Activated CD4-positive, alpha-beta T cell treated with anti-CD3 and anti-CD28 coated beads, Interleukin-2, amount 10 ng/mL, durations not matched to agents 24 days and 14 days (primary cell): ENCODE results near the gene DENND2A. TPM values are rescaled to one million over a fixed set of nuclear protein-coding genes. Genes with fewer than 3 reads are reported as not detected.
"Not testable (repeated sequence)": the region's sequence is repeated elsewhere in the genome, so short reads cannot be mapped to it uniquely, and the experiment has no call there.

ENCODE experiments used
- DNase-seq: peaks from one replicate; pipeline ENCODE4 v3.0.0; 2022
- H3K27ac Mint-ChIP-seq: one replicate; pipeline ENCODE4 v1.8.0; 2022; ENCODE audit warnings: mild to moderate bottlenecking, mixed read lengths
- H3K27me3 Mint-ChIP-seq: one replicate; pipeline ENCODE4 v1.8.0; 2022; ENCODE audit warnings: mixed read lengths
- H3K36me3 Mint-ChIP-seq: one replicate; pipeline ENCODE4 v1.8.0; 2022; ENCODE audit warnings: low read depth, mild to moderate bottlenecking, mixed read lengths
- H3K4me1 Mint-ChIP-seq: one replicate; pipeline ENCODE4 v1.8.0; 2021; ENCODE audit warnings: mixed read lengths
- H3K4me3 Mint-ChIP-seq: one replicate; pipeline ENCODE4 v1.8.0; 2022; ENCODE audit warnings: mild to moderate bottlenecking, moderate library complexity, mixed read lengths
- H3K9me3 Mint-ChIP-seq: one replicate; pipeline ENCODE4 v1.8.0; 2021; ENCODE audit warnings: mixed read lengths
- intact Hi-C: fragments of 100-400 bp; cut with micrococcal nuclease; formaldehyde crosslinking; loops from one replicate; pipeline ENCODE4 v1.15.1; 2023
- total RNA-seq: library from RNA; stranded (reverse); gene quantifications from 2 replicates; pipeline ENCODE4 v1.2.3, GENCODE V29; 2022

The DENND2A gene
- total RNA-seq, 1 donor from 2014 or later, result not detected

GRCh38 chr7:140625908-140626868 is 14.4 kb downstream of the DENND2A start:
- Mint-ChIP-seq H3K27me3 (peaks cover 10% of the 10 kb centered on the region), H3K4me1 (no peaks in the 10 kb centered on the region), H3K36me3 (no peaks in the 10 kb centered on the region), H3K9me3 (no peaks in the 10 kb centered on the region), H3K4me3 (no peak overlapping the region), H3K27ac (no peak overlapping the region)
- intact Hi-C loops, result no loop called here
- no peak for DNase-seq

GRCh38 chr7:140625192-140625558 is 15.4 kb downstream of the DENND2A start:
- DNase-seq, H3K4me3 Mint-ChIP-seq, intact Hi-C loops, H3K4me1 Mint-ChIP-seq, H3K36me3 Mint-ChIP-seq, H3K9me3 Mint-ChIP-seq, H3K27me3 Mint-ChIP-seq, H3K27ac Mint-ChIP-seq: not testable (repeated sequence)

GRCh38 chr7:140624392-140625191 is 16.0 kb downstream of the DENND2A start:
- Mint-ChIP-seq H3K36me3 (no peaks in the 10 kb centered on the region), H3K9me3 (no peaks in the 10 kb centered on the region), H3K4me1 (no peaks in the 10 kb centered on the region), H3K27me3 (peaks cover 5% of the 10 kb centered on the region), H3K27ac (no peak overlapping the region), H3K4me3 (no peak overlapping the region)
- no peak for DNase-seq
- intact Hi-C loops, result no loop called here

- intact Hi-C loops, result no loop called here
- H3K4me3 Mint-ChIP-seq, result no peak overlapping the region
- peaks cover 2% of the 10 kb centered on the region for H3K27me3 Mint-ChIP-seq
Observed at GRCh38 chr7:140623980-140624379, 16.6 kb downstream of the DENND2A start.

GRCh38 chr7:140621401-140622021 is 19.1 kb downstream of the DENND2A start:
- no peaks in the 10 kb centered on the region for H3K9me3 Mint-ChIP-seq
- H3K4me1 Mint-ChIP-seq, result no peaks in the 10 kb centered on the region
- no peak overlapping the region for H3K4me3 Mint-ChIP-seq
- DNase-seq, result no peak
- no peak overlapping the region for H3K27ac Mint-ChIP-seq
- H3K36me3 Mint-ChIP-seq, result no peaks in the 10 kb centered on the region
- H3K27me3 Mint-ChIP-seq, result peaks cover 2% of the 10 kb centered on the region
- intact Hi-C loops, result no loop called here

More at GRCh38 chr7:140623980-140624379, 16.6 kb downstream of the DENND2A start:
- H3K36me3 Mint-ChIP-seq, result no peaks in the 10 kb centered on the region
- no peak for DNase-seq
- H3K9me3 Mint-ChIP-seq, result no peaks in the 10 kb centered on the region
- no peaks in the 10 kb centered on the region for H3K4me1 Mint-ChIP-seq
- no peak overlapping the region for H3K27ac Mint-ChIP-seq

GRCh38 chr7:140619915-140620510 is 20.6 kb downstream of the DENND2A start:
- H3K4me1 Mint-ChIP-seq, H3K27me3 Mint-ChIP-seq, H3K27ac Mint-ChIP-seq, DNase-seq, H3K9me3 Mint-ChIP-seq, H3K4me3 Mint-ChIP-seq, intact Hi-C loops, H3K36me3 Mint-ChIP-seq: not testable (repeated sequence)

GRCh38 chr7:140619176-140619575 is 21.4 kb downstream of the DENND2A start:
- Mint-ChIP-seq H3K27me3 (no peaks in the 10 kb centered on the region), H3K36me3 (no peaks in the 10 kb centered on the region), H3K4me3 (no peak overlapping the region), H3K9me3 (no peaks in the 10 kb centered on the region), H3K27ac (no peak overlapping the region), H3K4me1 (no peaks in the 10 kb centered on the region)
- intact Hi-C loops, result no loop called here
- DNase-seq, result no peak

GRCh38 chr7:140618306-140618705 is 22.3 kb downstream of the DENND2A start:
- no peaks in the 10 kb centered on the region for H3K27me3 Mint-ChIP-seq
- H3K36me3 Mint-ChIP-seq, result no peaks in the 10 kb centered on the region
- no peak for DNase-seq
- no peak overlapping the region for H3K4me3 Mint-ChIP-seq
- no peak overlapping the region for H3K27ac Mint-ChIP-seq
- no peaks in the 10 kb centered on the region for H3K9me3 Mint-ChIP-seq
- intact Hi-C loops, result no loop called here
- no peaks in the 10 kb centered on the region for H3K4me1 Mint-ChIP-seq

- H3K9me3 Mint-ChIP-seq, result no peaks in the 10 kb centered on the region
- intact Hi-C loops, result no loop called here
- no peaks in the 10 kb centered on the region for H3K36me3 Mint-ChIP-seq
- no peaks in the 10 kb centered on the region for H3K27me3 Mint-ChIP-seq
- H3K4me3 Mint-ChIP-seq, result no peak overlapping the region
- no peak for DNase-seq
- H3K27ac Mint-ChIP-seq, result no peak overlapping the region
- H3K4me1 Mint-ChIP-seq, result no peaks in the 10 kb centered on the region
Observed at GRCh38 chr7:140617081-140617480, 23.5 kb downstream of the DENND2A start.

GRCh38 chr7:140616328-140616727 is 24.3 kb downstream of the DENND2A start:
- no peaks in the 10 kb centered on the region for H3K27me3 Mint-ChIP-seq
- H3K9me3 Mint-ChIP-seq, result no peaks in the 10 kb centered on the region
- H3K27ac Mint-ChIP-seq, result no peak overlapping the region
- intact Hi-C loops, result no loop called here
- DNase-seq, result no peak
- no peaks in the 10 kb centered on the region for H3K4me1 Mint-ChIP-seq
- no peak overlapping the region for H3K4me3 Mint-ChIP-seq
- H3K36me3 Mint-ChIP-seq, result no peaks in the 10 kb centered on the region

GRCh38 chr7:140611641-140612040 is 29.0 kb downstream of the DENND2A start:
- Mint-ChIP-seq H3K4me3 (no peak overlapping the region), H3K36me3 (no peaks in the 10 kb centered on the region)

GRCh38 chr7:140610204-140611165 is 30.1 kb downstream of the DENND2A start:
- H3K27me3 Mint-ChIP-seq, result peaks cover 3% of the 10 kb centered on the region
- DNase-seq, result no peak
- intact Hi-C loops, result no loop called here
- H3K27ac Mint-ChIP-seq, result no peak overlapping the region
- H3K9me3 Mint-ChIP-seq, result no peaks in the 10 kb centered on the region
- H3K36me3 Mint-ChIP-seq, result no peaks in the 10 kb centered on the region
- H3K4me1 Mint-ChIP-seq, result no peaks in the 10 kb centered on the region
- no peak overlapping the region for H3K4me3 Mint-ChIP-seq

More at GRCh38 chr7:140611641-140612040, 29.0 kb downstream of the DENND2A start:
- intact Hi-C loops, result no loop called here
- H3K27me3 Mint-ChIP-seq, result peaks cover 3% of the 10 kb centered on the region
- no peaks in the 10 kb centered on the region for H3K4me1 Mint-ChIP-seq
- no peak for DNase-seq
- H3K27ac Mint-ChIP-seq, result no peak overlapping the region
- H3K9me3 Mint-ChIP-seq, result no peaks in the 10 kb centered on the region

GRCh38 chr7:140609646-140610045 is 31.0 kb downstream of the DENND2A start:
- no peaks in the 10 kb centered on the region for H3K4me1 Mint-ChIP-seq

More at GRCh38 chr7:140609646-140610045, 31.0 kb downstream of the DENND2A start:
- Mint-ChIP-seq H3K27me3 (peaks cover 3% of the 10 kb centered on the region), H3K36me3 (no peaks in the 10 kb centered on the region), H3K9me3 (no peaks in the 10 kb centered on the region), H3K27ac (no peak overlapping the region), H3K4me3 (no peak overlapping the region)
- intact Hi-C loops, result no loop called here
- DNase-seq, result no peak
